GF-D8 (cell line): ENCODE data around the gene HSD17B11.
"Not testable (repeated sequence)": the region's sequence is repeated elsewhere in the genome, so short reads cannot be mapped to it uniquely, and the experiment has no call there.

Experiments
- DNase-seq: peaks from one replicate; lab custom pipeline; 2025; lab: John Stamatoyannopoulos, UW

HSD17B11 gene

DNA sequence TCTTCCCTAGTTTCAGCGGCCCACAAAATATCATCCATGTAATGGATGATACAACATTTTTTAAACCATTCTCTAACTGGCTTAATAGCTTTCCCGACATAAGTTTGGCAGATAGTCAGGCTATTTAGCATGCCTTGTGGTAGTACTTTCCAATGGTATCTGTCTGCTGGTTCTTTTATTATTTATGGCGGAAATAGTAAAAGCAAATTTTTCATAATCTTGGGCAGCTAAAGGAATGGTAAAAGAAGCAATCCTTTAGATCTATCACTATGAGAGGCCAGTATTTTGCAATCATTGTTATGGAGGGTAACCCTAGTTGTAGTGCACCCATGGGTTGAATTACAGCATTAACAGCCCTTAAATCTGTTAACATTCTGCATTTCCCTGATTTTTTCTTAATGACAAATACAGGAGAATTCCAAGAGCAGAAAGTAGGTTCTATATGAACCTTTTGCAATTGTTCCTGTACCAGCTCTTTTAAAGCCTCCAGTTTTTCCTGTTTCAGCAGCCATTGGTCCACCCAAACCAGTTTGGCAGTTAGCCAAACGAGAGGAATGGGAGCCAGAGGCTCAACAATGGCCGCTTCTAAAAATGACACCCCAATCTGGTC lies 14.3 kb upstream of the HSD17B11 start:
- no peak for DNase-seq

DNA sequence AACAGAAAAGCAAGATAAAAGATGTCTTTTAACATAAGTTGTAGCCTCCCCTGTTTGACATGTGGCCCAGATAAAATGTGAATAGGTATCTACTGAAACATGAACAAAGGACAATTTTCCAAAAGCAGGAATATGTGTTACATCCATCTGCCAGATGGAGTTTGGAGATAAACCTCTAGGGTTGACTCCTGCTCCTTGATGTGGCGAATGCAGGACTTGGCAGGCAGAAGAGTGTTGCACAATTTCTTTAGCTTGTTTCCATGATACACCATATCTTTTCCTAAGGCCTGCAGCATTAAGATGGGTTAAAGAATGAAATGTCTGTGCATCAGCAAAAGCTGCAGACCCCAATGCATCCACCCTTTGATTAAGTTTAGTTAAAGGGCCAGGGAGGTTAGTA lies 12.7 kb upstream of the HSD17B11 start:
- not testable (repeated sequence) for DNase-seq

DNA sequence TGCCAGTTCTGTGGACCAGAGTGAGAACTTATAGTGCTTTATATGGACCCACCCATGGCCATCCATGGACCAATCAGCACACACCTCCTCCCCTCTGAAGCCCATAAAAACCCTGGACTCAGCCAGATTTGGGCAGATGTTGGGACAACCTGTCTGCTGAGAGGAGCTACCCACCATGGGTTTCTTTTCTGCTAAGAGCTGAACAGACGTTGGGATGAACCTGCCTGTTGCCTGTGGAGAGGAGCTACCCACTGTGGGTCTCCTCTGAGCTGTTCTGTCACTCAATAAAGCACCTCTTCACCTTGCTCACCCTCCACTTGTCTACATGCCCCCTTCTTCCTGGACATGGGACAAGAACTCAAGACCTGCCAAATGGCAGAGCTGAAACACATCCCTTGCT lies 9.0 kb upstream of the HSD17B11 start:
- DNase-seq = no peak

DNA sequence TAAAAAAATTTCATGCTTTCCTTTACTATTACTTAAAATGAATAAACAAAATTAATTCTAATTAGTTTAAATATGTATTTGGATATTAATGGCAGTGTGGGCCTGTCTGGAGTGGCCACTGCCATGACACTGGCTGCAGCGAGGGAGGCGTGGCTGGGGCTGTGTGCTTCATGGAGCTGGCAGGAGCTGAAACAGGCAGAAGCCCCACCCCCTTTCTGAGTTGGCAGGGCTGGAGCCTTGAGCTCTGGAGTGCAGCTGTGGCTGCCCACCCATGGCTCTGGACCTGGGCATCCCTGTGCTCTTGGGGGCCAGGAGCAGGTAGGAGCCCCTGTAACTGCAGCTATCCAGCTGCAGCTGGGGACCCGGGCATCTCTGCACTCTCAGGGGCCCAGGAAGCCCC lies 8.2 kb upstream of the HSD17B11 start:
- no peak for DNase-seq

DNA sequence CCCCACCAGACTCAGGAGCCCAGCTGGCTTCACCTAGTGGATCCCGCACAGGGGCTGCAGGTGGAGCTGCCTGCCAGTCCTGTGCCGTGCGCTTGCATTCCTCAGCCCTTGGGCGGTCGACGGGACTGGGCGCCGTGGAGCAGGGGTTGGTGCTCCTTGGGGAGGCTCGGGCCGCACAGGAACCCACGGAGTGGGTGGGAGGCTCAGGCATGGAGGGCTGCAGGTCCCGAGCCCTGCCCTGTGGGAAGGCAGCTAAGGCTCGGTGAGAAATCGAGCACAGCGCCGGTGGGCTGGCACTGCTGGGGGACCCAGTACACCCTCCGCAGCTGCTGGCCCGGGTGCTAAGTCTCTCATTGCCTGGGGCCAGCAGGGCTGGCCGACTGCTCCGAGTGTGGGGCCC lies 4.9 kb upstream of the HSD17B11 start:
- not testable (repeated sequence) for DNase-seq

DNA sequence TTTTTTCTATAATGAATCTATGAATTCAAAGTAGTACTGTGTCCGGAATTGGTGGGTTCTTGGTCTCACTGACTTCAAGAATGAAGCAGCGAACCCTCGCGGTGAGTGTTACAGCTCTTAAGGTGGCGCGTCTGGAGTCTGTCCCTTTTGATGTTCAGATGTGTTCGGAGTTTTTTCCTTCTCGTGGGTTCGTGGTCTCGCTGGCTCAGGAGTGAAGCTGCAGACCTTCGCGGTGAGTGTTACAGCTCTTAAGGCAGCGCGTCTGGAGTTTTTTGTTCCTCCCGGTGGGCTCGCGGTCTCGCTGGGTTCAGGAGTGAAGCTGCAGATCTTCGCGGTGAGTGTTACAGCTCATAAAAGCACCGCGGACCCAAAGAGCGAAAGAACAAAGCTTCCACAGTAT lies 4.1 kb upstream of the HSD17B11 start:
- DNase-seq = not testable (repeated sequence)

DNA sequence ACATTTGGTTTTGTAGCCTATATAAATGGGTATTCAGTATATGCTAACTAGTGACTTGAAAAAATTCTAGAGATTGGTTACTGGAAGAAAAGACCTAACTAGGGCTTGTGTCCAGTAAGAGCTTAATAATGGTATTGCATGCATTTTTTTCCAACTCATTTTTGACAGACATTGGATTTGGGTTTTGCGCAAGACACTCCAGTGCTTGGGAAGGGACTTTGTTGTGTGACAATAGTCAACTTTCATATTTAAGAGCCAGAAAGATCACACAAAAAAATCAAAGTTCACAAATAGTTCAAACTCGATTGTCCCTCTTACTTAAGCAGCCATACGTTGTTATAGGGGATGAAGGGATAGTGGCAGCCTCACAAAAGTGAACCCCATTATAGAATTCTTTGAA lies 1.2 kb upstream of the HSD17B11 start:
- no peak for DNase-seq

DNA sequence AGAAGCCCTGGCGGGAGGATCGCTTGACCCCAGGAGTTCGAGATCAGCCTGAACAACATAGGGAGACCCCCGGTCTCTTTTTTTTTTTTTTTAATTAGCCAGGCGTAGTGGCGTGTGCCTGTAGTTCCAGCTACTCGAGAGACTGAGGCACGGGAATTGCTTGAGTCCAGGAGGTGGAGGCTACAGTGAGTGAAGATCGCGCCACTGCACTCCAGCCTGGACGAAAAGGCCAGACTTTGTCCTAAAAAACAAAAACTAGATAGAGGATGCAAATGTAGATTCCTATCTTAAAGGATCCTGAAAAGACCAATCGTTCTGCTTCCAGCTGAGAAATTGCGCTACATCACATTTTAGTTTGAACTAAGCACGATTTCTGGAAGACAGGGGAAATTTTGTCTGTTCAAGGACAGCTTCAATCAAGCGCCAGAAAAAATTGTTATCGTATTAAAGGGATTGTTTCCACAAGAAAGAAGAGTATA lies 627 bp upstream of the HSD17B11 start:
- DNase-seq = peak; percentile 47

DNA sequence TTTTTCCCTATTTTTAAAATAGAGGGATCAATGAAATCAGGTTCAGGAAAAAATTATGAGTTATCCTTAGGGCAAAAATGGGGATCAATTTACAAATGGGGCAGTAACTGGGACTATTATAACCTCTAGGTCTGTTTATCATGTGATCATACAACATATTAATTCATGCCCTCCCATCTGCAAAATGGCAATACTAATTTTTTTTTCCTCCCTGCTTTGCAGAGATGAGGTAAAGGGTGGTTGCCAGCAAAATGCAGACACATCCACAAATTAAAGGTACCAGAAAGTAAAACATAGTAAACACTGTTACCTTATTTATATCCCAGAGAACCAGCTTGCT lies 467 bp downstream of the HSD17B11 start:
- no peak for DNase-seq

DNA sequence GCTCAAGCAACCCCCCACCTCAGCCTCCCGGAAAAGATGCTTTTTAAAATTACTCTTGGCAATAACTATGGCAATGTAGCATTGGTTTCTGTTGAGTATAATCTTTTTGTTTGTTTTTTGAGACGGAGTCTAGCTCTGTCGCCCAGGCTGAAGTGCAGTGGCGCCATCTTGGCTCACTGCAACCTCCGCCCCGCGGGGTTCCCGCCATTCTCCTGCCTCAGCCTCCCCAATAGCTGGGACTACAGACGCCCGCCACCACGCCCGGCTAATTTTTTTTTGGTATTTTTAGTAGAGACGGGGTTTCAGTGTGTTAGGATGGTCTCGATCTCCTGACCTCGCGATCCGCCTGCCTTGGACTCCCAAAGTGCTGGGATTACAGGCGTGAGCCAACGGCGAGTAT lies 933 bp downstream of the HSD17B11 start:
- DNase-seq = not testable (repeated sequence)

DNA sequence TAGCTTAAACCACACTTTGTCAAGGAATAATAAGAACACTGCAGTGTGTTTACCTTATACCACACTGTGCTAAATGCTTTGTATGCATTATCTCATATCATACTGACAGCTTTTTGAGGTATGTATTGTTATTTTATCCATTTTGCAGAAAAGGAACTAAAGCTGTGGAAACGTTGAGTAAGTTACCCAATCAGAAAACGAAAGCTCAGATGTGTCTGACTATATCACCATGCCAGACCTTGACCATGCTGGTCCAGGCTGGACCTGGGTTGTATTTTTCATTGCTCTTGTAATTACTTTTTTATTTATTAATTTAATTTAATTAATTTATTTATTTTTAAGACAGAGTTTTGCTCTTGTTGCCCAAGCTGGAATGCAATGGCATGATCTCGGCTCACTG lies 2.1 kb downstream of the HSD17B11 start:
- no peak for DNase-seq

DNA sequence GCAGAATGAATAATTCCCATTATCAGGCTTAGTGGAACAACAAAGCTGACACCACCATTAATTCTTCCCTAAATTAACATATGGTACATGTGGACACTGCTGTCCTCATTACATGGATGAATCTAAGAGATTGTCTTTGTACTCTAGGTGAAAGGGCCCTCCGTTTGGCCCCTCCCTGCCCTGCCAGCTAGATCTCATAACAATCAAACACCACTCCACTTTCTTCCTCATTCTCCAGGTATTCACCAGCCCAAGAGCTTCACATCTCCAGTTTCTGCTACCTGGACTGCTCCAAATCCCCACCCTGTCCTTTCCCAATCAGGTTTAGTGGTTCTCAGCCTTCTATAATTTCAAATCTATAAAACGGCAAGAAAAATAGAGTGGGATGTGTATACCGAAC lies 3.8 kb downstream of the HSD17B11 start:
- no peak for DNase-seq

DNA sequence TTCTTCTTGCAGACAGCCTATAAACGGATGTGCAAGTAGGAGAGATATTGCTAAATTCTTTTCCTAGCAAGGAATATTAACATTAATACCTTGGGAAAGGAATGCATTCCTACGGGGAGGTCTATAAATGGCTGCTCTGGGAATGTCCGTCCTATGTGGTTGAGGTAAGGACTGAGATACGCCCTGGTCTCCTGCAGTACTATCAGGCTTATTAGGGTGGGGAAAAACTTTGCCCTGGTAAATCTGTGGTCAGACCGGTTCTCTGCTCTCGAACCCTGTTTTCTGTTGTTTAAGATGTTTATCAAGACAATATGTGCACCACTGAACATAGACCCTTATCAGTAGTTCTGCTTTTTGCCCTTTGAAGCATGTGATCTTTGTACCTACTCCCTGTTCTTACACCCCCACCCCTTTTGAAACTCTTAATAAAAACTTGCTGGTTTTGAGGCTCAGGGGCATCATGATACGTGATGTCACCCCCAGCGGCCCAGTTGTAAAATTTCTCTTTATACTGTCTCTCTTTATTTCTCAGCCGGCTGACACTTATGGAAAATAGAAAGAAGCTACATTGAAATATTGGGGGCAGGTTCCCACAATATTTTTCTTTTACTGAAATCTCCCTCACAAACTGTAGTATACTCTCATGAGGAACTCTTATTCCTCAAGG lies 6.4 kb downstream of the HSD17B11 start:
- not testable (repeated sequence) for DNase-seq

DNA sequence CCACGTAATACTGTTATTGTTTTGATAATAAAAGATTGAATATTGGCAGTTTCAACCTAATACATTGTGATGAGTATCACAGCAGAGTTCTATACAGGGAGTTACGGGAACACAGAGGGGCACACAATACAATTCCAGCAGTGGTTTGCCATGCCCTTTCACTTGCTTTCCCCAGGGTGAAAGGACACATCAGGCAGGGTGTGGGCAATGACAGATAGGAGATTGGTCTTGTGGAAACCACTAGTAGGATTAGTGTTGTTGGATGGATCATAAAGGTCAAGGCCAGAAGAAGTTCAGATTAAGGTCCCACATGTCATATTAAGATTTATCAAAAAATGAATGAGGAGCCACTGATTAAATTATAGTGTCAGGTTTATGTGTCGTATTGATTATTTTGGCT lies 8.1 kb downstream of the HSD17B11 start:
- no peak for DNase-seq

DNA sequence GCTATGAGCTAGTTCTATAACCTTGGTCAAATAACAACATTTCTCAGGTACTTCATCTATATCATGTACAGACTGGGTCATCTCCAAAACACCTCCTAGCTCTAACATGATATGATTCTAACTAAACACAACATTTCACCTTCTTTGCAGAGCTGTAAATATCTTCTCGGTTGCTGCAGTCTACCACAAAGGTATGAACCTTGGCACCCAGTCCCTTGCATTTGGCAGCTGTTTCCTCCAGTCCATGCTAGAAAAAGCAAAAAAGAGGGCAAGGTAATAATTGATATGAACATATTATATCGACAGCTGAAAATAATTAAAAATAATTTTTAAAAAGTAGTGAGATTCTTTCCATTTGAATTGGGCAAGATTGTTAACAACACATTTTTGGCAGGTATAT lies 8.9 kb downstream of the HSD17B11 start:
- DNase-seq = no peak

DNA sequence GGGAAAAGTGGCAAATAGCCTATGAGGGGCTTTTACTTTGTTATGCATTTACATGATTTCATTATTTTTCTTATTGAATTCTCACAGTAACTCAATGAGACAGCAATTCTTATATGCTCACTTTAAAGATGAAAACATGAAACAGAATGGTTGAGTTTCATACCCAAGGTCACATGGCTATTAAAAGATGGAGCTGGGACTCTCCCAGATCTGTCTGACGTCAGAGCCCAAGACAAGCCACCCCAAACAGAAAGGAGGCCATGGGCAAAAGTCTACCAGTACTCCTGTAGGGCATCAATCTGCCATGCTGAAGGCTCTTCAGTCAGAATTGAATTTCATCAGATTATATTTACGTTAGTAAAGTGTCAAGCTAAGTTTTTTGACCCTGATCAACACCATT lies 13.2 kb downstream of the HSD17B11 start:
- no peak for DNase-seq

DNA sequence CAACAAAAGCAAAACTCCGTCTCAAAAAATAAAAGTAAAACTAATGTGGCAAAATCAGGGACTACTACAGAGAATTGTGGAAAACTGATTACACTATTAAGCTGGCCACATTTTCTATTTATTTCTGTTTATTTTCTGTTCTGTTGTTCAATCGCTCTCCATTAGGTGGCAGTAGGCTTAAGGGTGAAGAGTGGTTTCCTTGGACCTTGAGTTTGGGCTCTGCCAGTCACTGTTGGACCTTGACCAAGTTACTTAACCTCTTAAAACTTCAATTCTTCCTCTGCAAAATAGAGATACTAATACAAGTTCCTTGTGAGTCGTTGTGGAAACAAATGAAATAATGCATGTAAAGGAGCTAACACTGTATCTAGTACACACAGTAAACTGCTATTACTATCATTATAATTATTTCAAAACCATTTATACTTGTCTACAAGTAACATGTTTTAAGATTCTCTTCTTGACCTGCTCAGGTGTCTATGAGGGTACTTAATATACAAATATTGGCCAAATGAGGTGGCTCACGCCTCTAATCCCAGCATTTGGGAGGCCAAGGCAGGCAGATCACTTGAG lies 15.2 kb downstream of the HSD17B11 start:
- DNase-seq = peak; percentile 41

DNA sequence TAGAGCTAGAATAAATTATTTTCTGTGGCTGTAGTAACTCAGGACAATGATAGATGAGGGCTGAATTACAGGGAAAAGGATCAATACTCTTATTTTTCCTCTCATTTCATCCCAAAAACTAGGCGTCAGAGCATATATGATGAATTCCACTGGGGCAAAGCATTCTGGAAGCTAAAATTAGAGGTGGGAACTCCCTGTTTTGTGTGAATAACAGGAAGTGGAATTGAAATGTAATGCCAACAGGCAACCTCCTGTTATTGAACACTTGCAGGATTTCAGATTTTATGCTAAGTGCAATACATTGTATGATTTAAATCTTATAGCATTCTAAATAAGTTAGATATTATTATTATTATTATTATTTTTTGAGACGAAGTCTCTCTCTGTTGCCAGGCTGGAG lies 20.9 kb downstream of the HSD17B11 start:
- no peak for DNase-seq

DNA sequence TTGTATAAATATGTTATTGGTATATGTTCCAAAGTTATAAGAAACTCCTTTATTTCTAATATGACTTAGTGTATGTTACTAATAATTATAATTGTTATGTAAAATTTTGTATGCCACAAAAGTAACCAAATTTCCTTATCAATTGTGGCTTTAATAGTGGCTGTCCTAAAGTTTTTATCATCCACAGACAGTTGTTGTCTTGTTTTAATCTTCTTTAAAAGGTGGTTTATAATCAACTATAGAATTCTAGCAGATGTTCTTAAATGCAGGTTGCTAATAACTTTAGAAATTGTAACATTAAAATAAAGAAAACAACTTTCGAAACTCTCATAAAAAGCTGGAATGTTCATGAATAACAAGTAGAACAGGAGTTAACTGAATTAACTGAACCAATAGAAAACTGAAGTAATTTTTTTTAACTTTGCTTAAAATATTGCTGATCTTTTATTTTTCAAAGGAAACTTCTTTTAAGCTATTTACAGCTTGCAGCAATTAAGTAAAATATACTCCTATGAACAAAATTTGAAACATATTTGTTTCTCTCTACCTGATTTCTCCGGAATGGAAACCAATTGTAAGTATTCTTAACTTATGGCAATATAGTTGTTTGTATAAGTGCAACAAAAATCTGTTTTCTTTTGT lies 24.3 kb downstream of the HSD17B11 start:
- no peak for DNase-seq

DNA sequence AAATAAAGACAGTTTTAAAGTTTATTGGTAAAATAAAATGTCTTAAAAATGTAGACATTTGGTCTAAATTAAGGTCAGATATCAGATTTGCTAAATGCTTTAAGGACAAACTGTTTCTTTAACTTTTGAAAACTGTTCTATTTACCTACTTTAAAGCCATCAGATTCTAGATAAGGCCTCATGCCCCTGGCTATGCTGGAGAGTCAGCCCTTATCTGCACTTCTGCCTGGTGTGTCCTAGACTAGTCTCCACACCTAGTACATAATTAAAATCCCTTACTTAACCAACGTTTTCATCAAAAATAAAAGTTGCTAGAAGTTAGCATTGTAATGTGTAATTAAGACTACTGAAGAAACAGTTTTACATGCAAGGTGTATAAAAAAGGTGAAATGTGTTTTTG lies 25.6 kb downstream of the HSD17B11 start:
- DNase-seq = no peak

DNA sequence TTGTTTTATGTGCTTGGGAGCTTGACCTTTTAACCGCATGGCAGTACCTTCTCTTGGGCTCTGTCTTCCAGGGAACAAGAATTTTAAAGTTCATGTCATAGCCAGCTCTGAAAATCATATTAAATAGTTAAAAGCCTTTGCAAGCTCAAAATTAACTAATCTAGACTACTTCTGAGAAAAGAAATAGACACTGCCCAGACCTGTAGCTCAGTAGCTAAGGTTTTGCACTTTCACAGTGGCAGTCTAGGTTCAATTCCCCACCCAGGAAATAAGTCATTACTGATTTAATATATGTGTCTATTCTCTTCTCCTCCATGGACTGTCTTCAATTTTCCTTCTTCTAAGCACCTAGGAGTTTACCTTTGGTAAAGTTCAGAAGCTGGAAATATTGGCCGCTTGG lies 27.4 kb downstream of the HSD17B11 start:
- no peak for DNase-seq

DNA sequence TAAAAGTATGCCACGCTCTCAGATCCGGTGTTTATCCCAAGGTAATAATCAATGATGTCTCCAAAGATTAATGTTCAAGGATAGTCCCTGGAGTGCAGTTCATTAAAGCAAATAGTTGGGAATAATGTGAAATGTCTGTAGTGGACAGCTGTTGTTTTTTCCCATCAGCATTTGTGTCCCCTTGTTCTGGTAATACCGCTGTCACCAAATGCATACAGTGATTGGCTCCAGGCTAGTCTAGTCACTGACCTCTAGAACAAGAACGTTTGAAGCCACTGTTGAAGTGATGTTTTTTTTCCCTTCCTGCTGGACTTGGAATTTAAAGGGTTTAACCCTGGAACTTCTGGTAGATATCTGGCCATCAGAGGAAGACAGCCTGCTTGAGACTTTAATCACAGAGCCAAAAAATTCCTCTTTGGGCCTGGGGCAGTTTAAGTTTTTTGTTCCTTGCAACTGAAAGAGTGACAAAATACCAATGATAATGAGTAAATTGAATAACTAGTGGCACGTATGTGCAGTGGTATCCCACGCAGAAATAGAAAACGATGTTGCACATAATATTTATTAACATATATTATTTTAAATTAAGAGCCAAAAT lies 30.6 kb downstream of the HSD17B11 start:
- no peak for DNase-seq

DNA sequence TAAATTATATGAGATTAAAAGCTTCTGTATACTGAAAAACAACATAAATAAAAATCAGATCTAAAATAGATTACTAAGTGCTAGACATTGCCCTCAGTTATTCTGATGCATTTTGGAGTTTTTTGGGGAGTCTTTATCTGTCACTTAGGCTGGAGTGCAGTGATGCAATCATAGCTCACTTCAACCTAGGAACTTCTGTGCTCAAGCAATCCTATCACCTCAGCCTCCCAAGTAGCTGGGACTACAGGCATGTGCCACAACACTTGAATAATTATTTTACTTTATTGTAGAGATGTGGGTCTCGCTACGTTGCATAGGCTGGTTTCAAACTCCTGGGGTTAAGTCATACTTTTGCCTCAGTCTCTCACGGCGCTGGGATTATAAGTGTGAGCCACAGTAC lies 31.7 kb downstream of the HSD17B11 start:
- DNase-seq = no peak
